Medulla oblongata (tissue), 1 donor: Measurements from ENCODE around the gene TRABD2B.

Experiments
- DNase-seq: peaks from one replicate; pipeline ENCODE4 v3.0.0-alpha.2; 2015; ENCODE audit errors: extremely low spot score

Gene TRABD2B

GRCh38 chr1:47992720-47993415, 4.3 kb downstream of the TRABD2B start:
- no peak for DNase-seq

- no peak for DNase-seq
Observed at GRCh38 chr1:47991673-47992072, 5.5 kb downstream of the TRABD2B start.

DNA sequence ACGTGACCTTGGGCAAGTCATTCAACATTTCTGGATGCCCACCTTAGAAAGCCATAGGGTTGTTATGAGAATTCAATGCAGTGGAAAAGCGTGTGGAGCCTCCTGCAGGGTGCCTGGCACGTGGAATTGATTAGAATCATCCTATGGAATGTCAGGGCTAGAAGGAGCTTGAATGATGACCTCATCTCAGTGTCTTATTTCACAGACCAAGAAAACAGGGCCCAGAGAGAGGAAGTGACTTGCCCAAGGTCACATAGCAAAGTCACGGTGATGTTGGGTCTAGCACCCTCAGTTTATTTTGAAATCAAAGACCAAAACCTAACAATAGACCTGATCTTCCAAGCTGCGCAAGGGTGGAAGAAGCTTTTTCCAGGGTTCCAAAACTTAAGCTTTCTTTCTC, 6.0 kb downstream of the TRABD2B start:
- DNase-seq: no peak

DNA sequence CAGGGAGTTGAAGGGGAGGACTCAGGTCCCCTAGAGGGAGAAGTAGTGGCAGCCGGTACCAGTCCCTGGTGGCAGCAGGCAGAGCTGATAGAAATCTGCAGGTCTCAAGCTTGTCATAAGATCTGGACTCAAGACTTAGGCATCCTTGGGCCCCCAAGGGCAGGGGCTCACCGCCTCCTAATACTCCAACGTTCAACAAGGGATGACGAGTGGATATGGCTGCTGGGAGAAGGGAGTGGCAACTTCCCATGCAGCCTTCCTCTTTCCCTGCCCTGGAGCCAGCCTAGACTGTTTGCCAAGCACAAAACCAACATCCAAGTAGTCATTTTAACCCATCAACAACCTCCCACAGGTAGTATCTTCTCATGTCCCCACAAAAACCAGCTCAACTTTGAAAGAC, 6.9 kb downstream of the TRABD2B start:
- no peak for DNase-seq

DNA sequence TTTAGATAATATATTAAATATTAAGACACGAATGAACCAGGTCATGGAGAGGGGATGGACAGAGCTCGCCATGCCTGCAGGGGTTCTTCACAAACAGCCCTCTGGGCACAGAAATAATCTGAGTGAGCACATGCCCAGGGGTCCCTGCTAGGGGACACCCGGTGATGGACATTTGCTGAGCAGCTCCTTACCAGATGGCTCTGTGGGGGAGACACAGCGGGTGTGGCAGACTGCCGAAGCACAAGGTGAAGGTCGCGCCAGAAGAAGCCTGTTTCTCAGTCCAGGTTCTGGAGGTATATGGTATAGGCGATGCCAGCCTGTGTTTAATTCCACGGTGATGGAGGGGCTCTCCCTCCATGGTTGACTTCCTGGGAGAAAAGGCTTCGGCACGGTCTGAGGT, 9.6 kb downstream of the TRABD2B start:
- no peak for DNase-seq

- DNase-seq: no peak
Observed at GRCh38 chr1:47986761-47987200, 10.4 kb downstream of the TRABD2B start.

DNA sequence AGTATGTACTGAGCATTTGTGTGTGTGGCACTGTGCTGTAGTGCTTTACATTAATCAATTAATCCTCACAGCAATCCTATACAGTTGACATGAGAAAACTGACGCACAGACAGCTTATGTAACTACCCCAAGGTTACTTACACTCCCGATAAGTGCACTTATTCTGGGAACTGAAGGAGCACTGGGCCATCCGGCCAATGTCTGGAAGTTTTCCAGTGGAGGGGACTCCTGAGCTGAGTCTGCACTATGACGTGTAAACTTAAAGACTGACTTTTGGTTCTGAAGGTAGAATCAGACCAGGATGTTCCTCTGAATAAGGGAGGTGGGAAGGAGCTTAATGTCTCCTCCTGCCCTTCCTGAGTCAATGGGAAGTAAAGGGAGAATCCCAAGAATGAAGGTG, 12.2 kb downstream of the TRABD2B start:
- no peak for DNase-seq

DNA sequence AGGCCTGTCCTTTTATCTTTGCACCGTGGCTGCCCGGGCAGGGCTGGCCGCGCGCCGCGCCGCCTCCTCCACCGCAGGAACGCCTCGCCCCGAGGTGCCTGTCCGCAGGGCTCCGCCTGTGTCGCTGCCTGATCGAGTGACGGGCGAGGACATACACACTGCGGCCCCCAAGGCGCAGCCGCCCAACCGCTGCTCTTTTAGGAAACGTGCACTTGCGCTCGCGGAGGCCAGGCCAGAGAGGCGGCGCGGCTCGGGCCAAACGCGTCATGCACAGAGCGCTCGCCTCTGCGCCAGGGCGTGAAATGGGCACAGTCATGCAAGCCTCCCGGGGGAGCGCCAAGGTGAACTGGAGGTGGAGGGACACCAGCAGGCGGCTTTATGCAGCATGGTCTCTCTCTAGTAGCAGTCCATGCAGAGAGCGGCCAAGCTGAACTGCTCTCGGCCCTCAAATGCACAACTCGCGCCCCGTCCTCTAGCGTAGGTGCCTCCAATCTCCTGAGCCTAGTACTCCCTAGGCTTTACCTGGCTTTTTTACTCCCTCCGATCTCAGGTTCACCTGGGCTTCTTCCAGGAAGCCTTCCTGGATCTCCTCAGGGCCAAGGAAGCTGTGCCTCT, 12.9 kb downstream of the TRABD2B start:
- no peak for DNase-seq

DNA sequence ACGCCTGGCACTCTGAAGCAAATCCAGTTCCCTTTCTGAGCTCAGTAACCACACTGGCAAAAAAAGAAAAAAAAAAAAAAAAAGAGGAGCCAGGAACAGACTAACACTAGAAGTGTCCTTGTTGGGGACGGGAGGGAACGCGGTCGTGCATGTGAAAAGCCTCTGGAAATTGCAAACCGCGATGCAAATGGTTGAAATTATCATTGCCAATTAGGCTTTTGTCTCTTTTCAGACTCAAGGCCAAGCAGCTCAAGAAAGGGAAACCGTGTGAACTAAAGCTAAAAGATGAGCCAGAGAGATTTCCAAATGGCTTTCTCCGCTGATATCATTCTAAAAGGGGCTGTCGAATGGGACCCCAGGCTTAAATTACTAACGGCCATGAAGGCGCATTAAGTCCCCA, 13.5 kb downstream of the TRABD2B start:
- DNase-seq: no peak

DNA sequence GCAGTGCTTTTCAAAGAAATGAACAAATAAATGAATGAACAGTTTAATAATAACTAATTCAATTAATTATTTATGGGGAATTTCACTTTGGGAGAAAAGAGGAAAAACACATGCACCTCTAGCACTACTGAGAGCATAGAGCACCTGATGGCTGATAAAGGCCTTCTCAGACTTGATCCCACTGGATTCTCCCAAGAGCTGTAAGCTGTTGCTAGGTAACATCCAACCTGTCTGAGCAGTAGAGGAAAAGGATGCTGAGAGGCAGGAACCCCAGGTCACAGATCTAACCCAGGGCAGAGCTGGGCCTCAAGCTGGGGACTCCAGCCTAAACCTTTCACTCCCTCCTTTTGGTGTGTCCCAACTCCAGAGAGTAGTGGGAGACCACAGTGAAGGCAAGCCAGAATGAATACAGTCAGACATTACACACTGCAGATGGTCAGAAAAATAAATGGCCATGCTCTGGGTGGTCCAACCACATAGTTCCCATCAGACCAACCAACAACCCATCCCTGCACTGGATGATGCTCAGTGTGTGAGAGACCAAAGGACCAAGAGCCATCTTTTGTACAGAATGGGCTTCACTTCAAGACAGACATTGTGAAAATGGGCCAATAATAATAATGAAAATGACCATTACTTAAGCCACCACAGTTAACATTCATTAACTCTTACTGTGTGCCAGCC, 15.4 kb downstream of the TRABD2B start:
- no peak for DNase-seq

- no peak for DNase-seq
Observed at GRCh38 chr1:47980501-47980900, 16.7 kb downstream of the TRABD2B start.

DNA sequence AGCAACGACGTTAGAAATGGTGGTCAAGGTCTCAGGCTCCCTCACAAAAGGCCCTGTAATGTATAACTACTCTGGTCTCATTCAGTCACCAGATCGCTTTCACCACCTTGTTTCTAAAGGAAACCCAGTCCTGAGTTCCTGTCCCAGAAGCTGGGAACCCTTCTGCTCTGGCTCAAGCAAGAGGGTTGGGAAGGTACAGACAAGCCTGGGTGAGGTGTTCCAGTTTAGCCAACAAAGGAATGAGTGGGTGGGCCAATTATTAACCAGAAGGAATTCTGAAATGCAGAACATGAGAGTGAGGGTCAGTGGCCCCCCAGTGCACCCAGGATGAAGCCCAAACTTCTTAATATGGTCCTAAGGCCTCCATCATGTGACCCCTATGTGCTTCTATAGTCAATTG, 17.5 kb downstream of the TRABD2B start:
- DNase-seq: no peak

DNA sequence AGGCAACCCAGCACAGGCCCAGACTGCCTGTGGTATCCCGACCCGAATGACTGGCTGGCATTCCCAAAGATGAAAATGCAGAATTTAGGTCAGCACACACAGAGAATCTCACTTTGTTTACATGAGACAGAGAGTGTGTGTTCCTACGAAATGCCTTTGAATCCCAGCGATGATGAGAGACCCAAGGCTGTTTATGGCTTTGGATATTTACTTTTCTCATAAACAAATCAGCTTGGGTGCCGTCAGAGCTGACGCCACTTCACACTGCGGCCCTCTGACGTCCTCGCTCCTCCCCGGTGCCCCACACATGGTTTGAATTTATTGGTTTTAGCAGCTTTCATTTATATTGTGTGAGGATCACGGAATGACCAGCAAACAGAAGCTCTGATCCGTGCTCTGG, 18.7 kb downstream of the TRABD2B start:
- no peak for DNase-seq

DNA sequence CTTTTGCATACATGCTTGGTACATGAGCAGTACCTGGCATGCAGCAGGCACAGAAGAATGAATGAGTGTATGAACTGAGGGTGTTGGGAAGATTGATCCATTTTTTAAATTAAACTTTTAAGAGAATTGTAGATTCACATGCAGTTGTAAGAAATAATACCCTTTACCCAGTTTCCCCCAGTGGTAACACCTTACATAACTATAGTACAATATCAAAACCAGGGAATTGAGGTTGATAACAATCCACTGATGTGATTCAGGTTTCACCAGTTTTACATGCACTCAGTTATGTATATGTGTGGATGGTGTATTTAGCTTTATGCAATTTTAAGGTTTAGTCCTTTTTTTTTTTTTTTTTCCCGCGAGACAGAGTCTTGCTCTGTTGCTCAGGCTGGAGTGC, 20.5 kb downstream of the TRABD2B start:
- DNase-seq: no peak

DNA sequence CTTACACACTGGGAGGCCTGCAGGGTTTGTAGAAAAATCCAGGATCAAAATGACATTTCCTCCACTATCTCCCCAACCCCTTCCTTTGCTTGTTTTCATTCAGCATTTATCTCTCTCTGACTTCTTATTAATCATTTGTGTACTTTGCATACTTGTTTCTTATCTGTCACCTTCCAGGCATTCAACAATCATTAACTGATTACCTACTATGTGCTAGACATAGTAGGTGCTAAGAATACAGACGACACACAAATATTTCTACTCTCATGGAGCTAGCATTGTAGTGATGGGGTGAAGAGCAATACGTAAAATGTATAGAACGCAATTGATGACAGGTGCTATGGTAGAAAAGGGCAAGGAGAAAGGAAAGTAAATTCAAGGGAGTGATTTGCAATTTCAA, 20.9 kb downstream of the TRABD2B start:
- no peak for DNase-seq

- no peak for DNase-seq
Observed at GRCh38 chr1:47975302-47975921, 21.8 kb downstream of the TRABD2B start.

- no peak for DNase-seq
Observed at GRCh38 chr1:47972864-47973432, 24.2 kb downstream of the TRABD2B start.

- DNase-seq: no peak
Observed at GRCh38 chr1:47971385-47972160, 25.6 kb downstream of the TRABD2B start.

DNA sequence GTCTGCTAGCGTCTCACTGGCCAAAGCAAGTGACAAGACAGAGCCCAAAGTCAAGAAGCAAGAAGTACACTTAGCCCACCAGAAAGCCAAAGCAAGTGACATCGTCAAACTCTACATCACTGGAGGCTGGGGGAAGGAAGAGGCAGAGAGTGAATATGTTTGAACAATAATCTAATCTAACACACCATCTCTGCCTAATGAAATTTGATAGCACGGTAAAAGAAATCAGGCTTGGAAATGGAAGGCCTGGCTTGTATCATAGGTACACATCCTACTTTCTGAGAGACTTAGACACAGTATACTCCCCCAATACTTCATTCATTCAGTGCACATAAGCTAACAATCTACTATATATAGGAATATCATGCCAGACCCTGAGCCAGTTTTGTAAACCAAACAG, 26.3 kb downstream of the TRABD2B start:
- no peak for DNase-seq

- DNase-seq: no peak
Observed at GRCh38 chr1:47969478-47969877, 27.7 kb downstream of the TRABD2B start.

- DNase-seq: no peak
Observed at GRCh38 chr1:47968556-47968888, 28.7 kb downstream of the TRABD2B start.
